Hematopoietic multipotent progenitor cell treated with erythropoietin and hydrocortisone succinate and interleukin-3 and kit ligand, for 15 days (in vitro differentiated cells): ENCODE data around the gene SYNM.
"Not testable (repeated sequence)": the region's sequence is repeated elsewhere in the genome, so short reads cannot be mapped to it uniquely, and the experiment has no call there.

ENCODE experiments used
- DNase-seq: peaks from one replicate; pipeline ENCODE4 v3.0.0-alpha.2; 2015; ENCODE audit warnings: low spot score

The SYNM gene

GRCh38 chr15:99104788-99105513 is at the start of gene SYNM:
TSS of gene SYNM (plus strand) at chr15:99105080. CDS start at chr15:99105200, 120 bp downstream.
- peak; percentile 38 for DNase-seq

DNA sequence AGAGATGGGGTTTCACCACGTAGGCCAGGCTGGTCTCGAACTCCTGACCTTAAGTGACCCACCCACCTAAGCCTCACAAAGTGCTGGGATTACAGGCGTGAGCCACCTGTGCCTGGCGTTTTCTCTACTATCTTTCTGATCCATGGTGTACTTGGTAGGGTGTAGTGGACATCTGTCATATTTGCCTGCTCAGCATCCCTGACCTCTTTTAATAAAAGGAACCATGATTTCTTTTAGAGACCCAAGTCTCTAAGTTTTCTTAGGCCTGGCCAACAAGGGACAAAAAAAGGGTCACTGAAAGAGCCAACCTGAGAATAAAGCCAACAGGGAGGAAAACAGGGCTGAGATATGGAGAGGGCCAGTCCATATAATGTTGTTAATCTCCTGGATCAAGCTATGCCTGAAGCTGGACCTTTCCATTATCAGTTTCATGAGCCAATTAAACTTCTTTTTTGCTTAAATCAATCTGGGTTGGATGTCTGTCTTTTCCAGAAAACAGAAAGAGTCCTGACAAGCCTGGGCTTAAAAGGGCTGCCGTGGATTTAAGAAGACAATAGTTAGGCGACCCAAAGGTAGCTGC is 49.2 kb upstream of the SYNM start:
- no peak for DNase-seq

DNA sequence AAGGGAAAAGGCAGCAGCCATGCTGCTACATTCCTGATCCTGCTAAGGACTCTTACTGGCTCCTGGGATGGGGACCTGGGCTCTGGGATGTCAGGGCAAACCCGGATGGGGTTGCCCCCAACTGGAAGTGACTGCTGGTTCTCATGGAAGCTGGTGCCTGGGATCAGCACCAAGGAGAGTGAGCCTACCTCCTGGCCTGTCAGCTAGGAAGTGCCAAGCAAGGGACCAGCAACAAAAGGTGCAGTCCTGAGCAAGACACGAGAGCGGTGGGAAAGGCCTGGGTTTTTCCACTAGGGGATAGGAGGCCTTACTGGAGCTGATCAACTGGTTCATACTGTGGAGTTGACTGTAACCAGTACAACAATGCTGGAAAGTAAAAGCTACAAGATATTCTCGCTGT is 47.9 kb upstream of the SYNM start:
- DNase-seq = no peak

- no peak for DNase-seq
Measured at GRCh38 chr15:99057697-99058420, 47.0 kb upstream of the SYNM start.

GRCh38 chr15:99058421-99058870 is 46.4 kb upstream of the SYNM start:
- DNase-seq = no peak

DNA sequence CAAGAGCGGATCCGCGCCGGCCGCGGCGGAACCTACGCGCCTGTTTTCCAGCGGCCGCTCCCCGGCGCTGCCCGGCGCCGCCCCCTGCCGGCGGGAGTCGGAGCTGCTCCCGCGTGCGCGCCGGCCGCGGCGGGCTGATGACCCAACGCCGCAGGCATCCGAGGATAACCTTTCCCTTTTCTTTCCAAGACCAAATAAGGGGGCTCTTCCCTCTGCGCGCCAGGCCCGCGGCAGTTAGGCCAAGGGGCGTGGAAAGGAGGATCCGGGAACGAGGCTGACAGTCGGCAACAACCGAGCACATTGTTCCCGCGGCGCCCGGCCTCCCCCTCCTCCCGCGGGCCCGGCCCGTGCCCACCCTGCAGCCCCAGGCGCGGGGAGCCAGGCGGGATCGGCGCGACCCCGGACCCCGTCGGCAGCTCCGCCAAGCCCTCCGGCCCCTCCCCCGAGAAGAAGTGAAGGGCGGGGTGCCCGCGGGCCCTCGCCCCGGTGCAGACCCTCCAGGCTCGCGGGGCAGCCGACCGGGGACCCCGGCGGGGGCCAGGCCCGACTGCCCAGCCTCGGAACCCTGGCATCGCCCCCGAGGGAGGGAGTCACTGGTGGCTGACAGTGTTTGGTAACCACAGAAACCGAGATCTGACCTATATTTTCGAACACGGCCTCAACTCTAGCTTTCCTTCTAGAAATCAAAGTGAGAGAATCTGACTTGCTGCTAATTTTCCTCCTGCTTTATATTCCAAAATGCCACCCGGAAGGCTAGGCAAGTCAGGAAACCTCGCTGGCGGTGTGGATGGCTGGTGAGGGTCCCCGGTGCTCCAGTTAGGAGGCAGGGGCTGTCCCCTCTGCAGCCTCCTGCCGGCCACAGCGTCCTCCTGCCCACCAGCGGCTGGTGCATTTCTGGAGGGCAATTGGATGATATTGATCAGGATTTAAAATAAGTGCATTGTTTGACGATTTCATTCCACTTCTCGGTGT is 45.6 kb upstream of the SYNM start:
- DNase-seq = peak; percentile 32

DNA sequence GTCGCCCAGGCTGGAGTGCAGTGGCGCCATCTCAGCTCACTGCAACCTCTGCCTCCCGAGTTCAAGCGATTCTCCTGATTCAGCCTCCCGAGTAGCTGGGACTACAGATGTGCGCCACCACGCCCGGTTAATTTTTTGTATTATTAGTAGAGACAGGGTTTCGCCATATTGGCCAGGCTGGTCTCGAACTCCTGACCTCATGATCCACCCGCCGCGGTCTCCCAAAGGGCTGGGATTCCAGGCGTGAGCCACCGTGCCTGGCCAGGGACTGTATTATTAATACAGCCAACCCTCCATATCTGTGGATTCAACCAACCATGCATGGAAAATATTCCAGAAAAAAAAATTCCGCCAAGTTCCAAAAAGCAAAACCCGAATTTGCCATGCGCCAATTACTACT is 44.7 kb upstream of the SYNM start:
- DNase-seq = not testable (repeated sequence)

- no peak for DNase-seq
Measured at GRCh38 chr15:99062226-99062625, 42.7 kb upstream of the SYNM start.

DNA sequence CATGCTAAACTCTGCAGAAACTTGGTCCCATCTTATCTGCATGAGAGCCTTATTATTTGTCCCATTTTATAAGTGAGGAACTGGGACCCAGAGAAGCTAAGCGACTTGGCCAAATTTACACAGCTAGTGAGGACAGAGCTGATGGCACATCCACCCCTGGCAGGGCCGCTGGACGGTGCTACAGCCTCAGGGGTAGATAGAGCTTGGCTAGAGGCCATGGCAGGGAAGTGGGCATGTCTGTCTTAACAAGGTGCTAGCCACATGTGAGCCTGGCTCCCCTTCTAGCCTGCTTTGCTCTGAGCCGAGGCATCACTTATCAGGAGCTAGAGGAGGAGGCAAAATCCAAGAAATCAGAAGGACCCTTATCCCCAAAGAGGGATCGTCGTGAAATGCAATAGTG is 36.7 kb upstream of the SYNM start:
- no peak for DNase-seq

DNA sequence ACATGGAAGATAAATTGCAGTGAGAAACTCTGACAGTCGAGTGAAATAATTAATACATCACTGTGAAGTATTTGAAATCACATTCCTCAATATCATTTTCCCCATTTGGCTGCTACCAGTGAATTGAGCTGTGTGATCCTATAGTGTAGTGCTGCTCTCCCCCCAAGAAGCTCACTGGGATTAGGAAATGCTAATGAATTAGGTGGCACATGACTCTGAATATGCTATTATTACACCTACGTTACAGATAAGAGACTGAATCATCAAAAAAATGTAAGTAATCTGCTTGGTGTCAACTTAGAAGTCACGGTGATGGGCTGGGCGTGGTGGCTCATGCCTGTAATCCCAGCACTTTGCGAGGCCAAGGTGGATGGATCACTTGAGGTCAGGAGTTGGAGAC is 34.7 kb upstream of the SYNM start:
- no peak for DNase-seq

DNA sequence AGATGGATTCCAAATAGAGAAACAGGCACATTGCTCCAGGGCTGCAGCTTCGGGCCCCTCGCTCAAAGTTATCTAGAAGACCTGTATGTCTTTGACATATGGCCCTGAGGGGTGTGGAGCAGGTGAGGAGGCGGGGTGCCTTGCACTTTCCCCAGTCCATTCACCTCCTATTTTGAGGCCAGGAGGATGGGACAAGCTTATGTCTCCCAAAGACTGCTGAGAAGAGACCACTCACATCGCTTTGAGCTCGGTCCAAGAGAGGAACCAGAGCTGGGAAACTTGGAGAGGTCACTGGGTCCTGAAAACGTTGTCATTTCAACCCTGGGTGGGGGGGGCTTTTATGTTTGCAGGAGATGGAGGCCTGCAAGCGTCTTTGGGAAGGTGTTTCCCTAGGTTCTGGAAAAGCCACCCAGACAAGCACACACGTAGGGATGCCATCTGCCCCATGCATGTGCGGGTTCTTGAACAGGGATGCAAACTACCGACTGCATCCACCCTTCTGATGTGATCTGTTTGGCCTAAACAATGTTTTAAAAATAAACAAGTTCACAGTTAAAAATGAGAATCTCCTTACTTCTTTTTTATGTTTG is 33.7 kb upstream of the SYNM start:
- no peak for DNase-seq

GRCh38 chr15:99073008-99073717 is 31.7 kb upstream of the SYNM start:
- no peak for DNase-seq

GRCh38 chr15:99074446-99074845 is 30.4 kb upstream of the SYNM start:
- DNase-seq = no peak

- not testable (repeated sequence) for DNase-seq
Measured at GRCh38 chr15:99075059-99075652, 29.7 kb upstream of the SYNM start.

DNA sequence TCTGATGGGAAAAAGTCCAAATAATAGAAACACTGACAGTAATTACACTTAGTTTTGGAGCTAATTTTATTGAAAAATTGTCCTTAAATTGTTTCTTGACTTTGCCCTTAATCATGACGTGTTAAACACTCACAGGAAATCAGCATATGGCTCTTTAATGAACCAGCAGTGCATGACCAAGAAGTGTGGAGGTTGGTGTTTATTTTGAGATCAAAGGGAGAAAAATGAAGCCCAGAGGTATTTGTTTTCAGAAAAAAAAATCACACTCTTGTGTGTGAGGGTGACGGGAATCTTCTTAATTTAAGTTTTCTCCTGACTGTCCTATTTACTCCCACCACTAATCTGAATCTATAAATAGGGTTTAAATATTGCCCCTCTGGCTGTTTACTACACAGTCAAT is 28.8 kb upstream of the SYNM start:
- no peak for DNase-seq

DNA sequence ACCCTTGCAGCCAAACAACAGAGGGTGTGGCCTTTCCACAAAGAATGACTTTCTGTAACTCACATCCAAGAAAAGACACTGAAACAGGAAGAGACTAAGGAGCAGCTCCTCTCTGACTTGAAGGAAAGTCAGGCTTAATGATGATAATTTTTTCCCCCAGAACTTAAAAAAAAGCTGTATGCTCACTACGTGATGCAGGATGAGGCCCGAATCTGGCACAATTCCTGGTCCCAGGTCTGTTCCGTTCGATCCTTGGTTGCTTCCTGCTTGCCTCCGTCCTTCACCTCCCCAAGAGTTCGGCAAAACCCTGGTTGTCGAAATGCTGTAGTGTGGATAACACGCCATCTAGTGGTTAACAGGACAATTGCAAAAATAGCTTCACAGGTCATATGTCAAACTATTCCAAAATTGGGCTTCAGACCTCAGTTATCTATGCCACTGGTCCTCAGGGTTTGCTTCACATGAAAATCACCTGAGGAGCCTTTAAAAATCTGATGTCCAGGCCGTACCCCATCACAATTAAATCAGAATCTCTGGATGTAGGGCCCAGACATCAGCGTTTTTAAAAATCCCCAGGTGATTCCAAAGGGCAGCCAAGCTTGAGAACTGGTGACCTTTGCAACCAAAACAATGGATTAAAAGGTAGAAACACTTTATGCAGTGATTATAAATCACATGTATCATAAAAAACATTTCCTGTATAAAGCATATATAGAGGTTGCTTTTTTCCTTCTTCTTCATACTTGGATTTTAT is 28.1 kb upstream of the SYNM start:
- DNase-seq = peak; percentile 58

DNA sequence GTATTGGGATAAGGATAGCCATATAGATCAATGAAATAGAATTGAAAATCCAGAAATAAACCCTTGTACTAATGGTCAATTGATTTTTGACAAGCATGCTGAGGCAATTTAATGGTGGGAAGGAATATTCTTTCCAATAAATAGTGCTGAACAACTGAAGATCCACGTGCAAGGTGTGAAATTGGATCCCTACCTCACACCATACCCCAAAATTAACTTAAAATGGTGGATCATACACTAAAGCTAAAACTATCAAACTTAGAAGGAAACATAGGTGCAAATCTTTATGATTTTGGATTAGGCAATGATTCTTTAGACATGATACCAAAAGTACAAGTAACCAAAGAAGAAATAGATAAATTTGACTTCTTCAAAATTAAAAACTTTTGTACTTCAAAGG is 22.1 kb upstream of the SYNM start:
- no peak for DNase-seq

- DNase-seq = no peak
Measured at GRCh38 chr15:99084965-99085364, 19.9 kb upstream of the SYNM start.

GRCh38 chr15:99085413-99086326 is 19.2 kb upstream of the SYNM start:
- no peak for DNase-seq
